HepG2 (cell line): ENCODE data around the gene PPP1R18. TPM values are rescaled to one million over a fixed set of nuclear protein-coding genes. Genes with fewer than 3 reads are reported as not detected.

Source experiments
- ATF6 ChIP-seq: sonication (generic); formaldehyde crosslinking; conservative IDR thresholded peaks from 2 replicates; pipeline ENCODE4 v1.4.0; 2020; ENCODE audit warnings: missing genetic modification reagents
- CC2D1A ChIP-seq: sonication (generic); formaldehyde crosslinking; IDR thresholded peaks from 2 replicates; pipeline ENCODE4 v1.8.1; 2023; ENCODE audit warnings: mild to moderate bottlenecking, missing genetic modification reagents
- DR1 ChIP-seq: sonication (generic); formaldehyde crosslinking; IDR thresholded peaks from 2 replicates; pipeline ENCODE4 v1.8.0; 2021; ENCODE audit warnings: mild to moderate bottlenecking, missing genetic modification reagents, inconsistent platforms
- GABPA ChIP-seq, 2 experiments: IDR thresholded peaks; 2 replicates each; pipeline ENCODE4 v1.6.1; 2011 to 2016; ENCODE audit warnings: low read depth in 2 of 2, low read length in 1 of 2, missing biosample characterization in 1 of 2, missing genetic modification characterization in 1 of 2
- HNRNPH1 ChIP-seq: fragments of 200-400 bp; formaldehyde crosslinking; optimal IDR thresholded peaks from 2 replicates; pipeline ENCODE3; 2017; ENCODE audit warnings: mild to moderate bottlenecking, low read depth, low read length
- KDM2A ChIP-seq: sonication (generic); formaldehyde crosslinking; IDR thresholded peaks from 2 replicates; pipeline ENCODE4 v1.4.0; 2020; ENCODE audit warnings: low read depth, missing genetic modification reagents, borderline replicate concordance
- MAX ChIP-seq: IDR thresholded peaks from 2 replicates; pipeline ENCODE4 v1.6.1; 2012; ENCODE audit warnings: inconsistent platforms
- NKX3-1 ChIP-seq: sonication (generic); formaldehyde crosslinking; IDR thresholded peaks from 2 replicates; pipeline ENCODE4 v1.5.0; 2020; ENCODE audit warnings: missing genetic modification reagents
- PCBP2 ChIP-seq: fragments of 200-400 bp; formaldehyde crosslinking; optimal IDR thresholded peaks from 2 replicates; pipeline ENCODE3; 2018; ENCODE audit warnings: low read length, low read depth; ENCODE audit not compliant: poor library complexity, severe bottlenecking
- PHF20 ChIP-seq: sonication (generic); formaldehyde crosslinking; IDR thresholded peaks from 2 replicates; pipeline ENCODE4 v1.5.0; 2020; ENCODE audit warnings: mild to moderate bottlenecking, missing genetic modification reagents
- PHF8 ChIP-seq: sonication (generic); formaldehyde crosslinking; IDR thresholded peaks from 2 replicates; pipeline ENCODE4 v1.5.0; 2020; ENCODE audit warnings: missing genetic modification reagents
- PLSCR1 ChIP-seq: sonication (generic); formaldehyde crosslinking; IDR thresholded peaks from 2 replicates; pipeline ENCODE4 v1.5.0; 2020; ENCODE audit warnings: missing genetic modification reagents, mild to moderate bottlenecking, borderline replicate concordance
- POLR2A ChIP-seq, 2 experiments: IDR thresholded peaks; 2 replicates each; pipeline ENCODE4 v1.6.1; 2011; ENCODE audit warnings: low read depth in 2 of 2, low read length in 2 of 2, mild to moderate bottlenecking in 1 of 2, moderate library complexity in 1 of 2; ENCODE audit not compliant: insufficient read depth in 1 of 2
- RBFOX2 ChIP-seq: fragments of 200-400 bp; formaldehyde crosslinking; IDR thresholded peaks from 2 replicates; pipeline ENCODE4 v1.6.1; 2017; ENCODE audit warnings: low read depth, mild to moderate bottlenecking, low read length
- SP4 ChIP-seq: sonication (generic); formaldehyde crosslinking; IDR thresholded peaks from 2 replicates; pipeline ENCODE4 v1.8.1; 2023; ENCODE audit warnings: mild to moderate bottlenecking, missing genetic modification reagents
- ZBTB42 ChIP-seq: sonication (generic); formaldehyde crosslinking; IDR thresholded peaks from 2 replicates; pipeline ENCODE4 v1.5.0; 2020; ENCODE audit warnings: mild to moderate bottlenecking, missing genetic modification reagents
- ZFY ChIP-seq: sonication (generic); formaldehyde crosslinking; IDR thresholded peaks from 2 replicates; pipeline ENCODE4 v1.4.0; 2020; ENCODE audit warnings: missing genetic modification reagents
- ZMYM3 ChIP-seq: sonication (generic); formaldehyde crosslinking; IDR thresholded peaks from 2 replicates; pipeline ENCODE4 v1.5.1; 2020; ENCODE audit warnings: mild to moderate bottlenecking, missing genetic modification reagents
- ZNF431 ChIP-seq: sonication (generic); formaldehyde crosslinking; IDR thresholded peaks from 2 replicates; pipeline ENCODE4 v1.9.0; 2022; ENCODE audit warnings: missing genetic modification reagents, low read depth, mild to moderate bottlenecking, borderline replicate concordance
- ZNF460 ChIP-seq: sonication (generic); formaldehyde crosslinking; IDR thresholded peaks from 2 replicates; pipeline ENCODE4 v1.5.1; 2020; ENCODE audit warnings: missing genetic modification reagents, mild to moderate bottlenecking, borderline replicate concordance
- ZNF776 ChIP-seq: sonication (generic); formaldehyde crosslinking; IDR thresholded peaks from 2 replicates; pipeline ENCODE4 v1.4.0; 2020; ENCODE audit warnings: mild to moderate bottlenecking, missing genetic modification reagents
- polyA plus RNA-seq, 8 experiments: library from polyadenylated mRNA; depleted of rRNA in 3 of 8; stranded (reverse) in 7 of 8; unstranded in 1 of 8; fragments of >200 nt; fragmentation: Illumina TruSeq in 4 of 8; extraction: Trizol in 4 of 8; gene quantifications; 2 replicates each; pipeline versions ENCODE4 v1.2.1 to v1.2.3, GENCODE V29; 2011 to 2016; ENCODE audit warnings: low read depth in 4 of 8, missing spikeins in 1 of 8, mixed read lengths in 1 of 8; ENCODE audit not compliant: insufficient read depth in 1 of 8
- total RNA-seq, 5 experiments: library from RNA; depleted of rRNA; stranded (reverse); fragments of >200 nt; fragmentation: Illumina TruSeq; extraction: Trizol; gene quantifications; 2 replicates each; pipeline ENCODE4 v1.2.3, GENCODE V29; 2016; ENCODE audit warnings: low read depth in 1 of 5

PPP1R18 gene
- total and polyA plus RNA-seq, 2 of the 13 experiments (the other 11 are each of a cell fraction or from before 2014, with no cell fraction given): 4.9 to 9.2 TPM

GRCh38 chr6:30686009-30686907 lies at the start of gene PPP1R18 (continued):
- TF ChIP-seq PHF20 (CRISPR knock-in tag): no peak
- TF ChIP-seq DR1 (CRISPR knock-in tag): no peak
- TF ChIP-seq PCBP2: peak; percentile 70
- TF ChIP-seq ZFY (CRISPR knock-in tag): peak; percentile 39; the same call in 1 of the 2 replicates
- TF ChIP-seq HNRNPH1: no peak
- no peak for TF ChIP-seq KDM2A (CRISPR knock-in tag)
- no peak for TF ChIP-seq PLSCR1 (CRISPR knock-in tag)
- no peak for TF ChIP-seq CC2D1A (CRISPR knock-in tag)
- no peak for TF ChIP-seq GABPA (IDR thresholded peaks at IDR 0.05; ENCODE audit: low read depth, low read length)
- TF ChIP-seq GABPA (CRISPR knock-in tag; IDR thresholded peaks at IDR 0.05; ENCODE audit: low read depth): no peak
- 0 out of 2 replicates have a peak, but pooled peaks have one; percentile 5 for TF ChIP-seq MAX
- TF ChIP-seq SP4 (CRISPR knock-in tag): 0 out of 2 replicates have a peak, but pooled peaks have one; percentile 5
- TF ChIP-seq PHF8 (CRISPR knock-in tag): no peak
- TF ChIP-seq POLR2A (IDR thresholded peaks at IDR 0.05; ENCODE audit: insufficient read depth in 1 of 2, low read depth in 2 of 2, low read length in 2 of 2): 0 out of 4 replicates have a peak, but pooled peaks of 1 of the 2 experiments have one; percentile 33
- TF ChIP-seq ZMYM3 (CRISPR knock-in tag): 0 out of 2 replicates have a peak, but pooled peaks have one; percentile 5
- no peak for TF ChIP-seq ZNF776 (CRISPR knock-in tag)
- TF ChIP-seq ATF6: no peak
- TF ChIP-seq ZNF431 (CRISPR knock-in tag): 0 out of 2 replicates have a peak, but pooled peaks have one; percentile 32
- TF ChIP-seq ZBTB42 (CRISPR knock-in tag): no peak
- no peak for TF ChIP-seq NKX3-1 (CRISPR knock-in tag)
- no peak for TF ChIP-seq RBFOX2
- no peak for TF ChIP-seq ZNF460
- TF ChIP-seq, all 625 proteins: peak for 46
